AG08395 (cell line): Measurements from ENCODE around the gene C12orf57.
"Not testable (repeated sequence)": the region's sequence is repeated elsewhere in the genome, so short reads cannot be mapped to it uniquely, and the experiment has no call there.

ENCODE experiments used
- DNase-seq: peaks from one replicate; pipeline ENCODE4 v3.0.0; 2012; ENCODE audit warnings: mixed read lengths, low spot score

C12orf57 gene, protein sequence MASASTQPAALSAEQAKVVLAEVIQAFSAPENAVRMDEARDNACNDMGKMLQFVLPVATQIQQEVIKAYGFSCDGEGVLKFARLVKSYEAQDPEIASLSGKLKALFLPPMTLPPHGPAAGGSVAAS

DNA sequence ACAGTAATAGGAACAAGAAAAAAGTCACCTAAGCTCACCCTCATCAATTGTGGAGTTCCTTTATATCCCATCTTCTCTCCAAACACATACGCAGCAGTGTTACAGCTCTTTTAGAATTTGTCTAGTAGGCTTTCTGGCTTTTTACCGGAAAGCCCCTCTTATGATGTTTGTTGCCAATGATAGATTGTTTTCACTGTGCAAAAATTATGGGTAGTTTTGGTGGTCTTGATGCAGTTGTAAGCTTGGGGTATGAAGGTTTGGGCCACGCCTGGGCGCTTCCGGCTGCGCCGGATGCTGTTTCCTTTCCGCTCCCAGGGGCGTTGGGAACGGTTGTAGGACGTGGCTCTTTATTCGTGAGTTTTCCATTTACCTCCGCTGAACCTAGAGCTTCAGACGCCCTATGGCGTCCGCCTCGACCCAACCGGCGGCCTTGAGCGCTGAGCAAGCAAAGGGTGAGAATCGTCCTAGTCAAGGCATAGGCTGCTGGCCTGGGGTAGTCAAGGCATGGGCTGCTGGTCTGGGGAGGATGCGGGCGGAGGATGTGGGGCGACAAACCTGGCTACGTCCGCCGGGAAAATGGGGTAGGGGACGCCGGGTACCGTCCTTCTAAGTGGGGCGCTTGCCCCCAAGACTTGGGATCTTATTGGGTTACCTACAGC is at the start of gene C12orf57, which contains the start of gene RNU7-1:
TSS of gene C12orf57 (plus strand) at position 301 of the 659 bp plus-strand sequence. CDS start at position 401, 100 bp downstream.
TSS of gene RNU7-1 (plus strand) at position 95 of the 659 bp plus-strand sequence.
- peak; percentile 69 for DNase-seq

DNA sequence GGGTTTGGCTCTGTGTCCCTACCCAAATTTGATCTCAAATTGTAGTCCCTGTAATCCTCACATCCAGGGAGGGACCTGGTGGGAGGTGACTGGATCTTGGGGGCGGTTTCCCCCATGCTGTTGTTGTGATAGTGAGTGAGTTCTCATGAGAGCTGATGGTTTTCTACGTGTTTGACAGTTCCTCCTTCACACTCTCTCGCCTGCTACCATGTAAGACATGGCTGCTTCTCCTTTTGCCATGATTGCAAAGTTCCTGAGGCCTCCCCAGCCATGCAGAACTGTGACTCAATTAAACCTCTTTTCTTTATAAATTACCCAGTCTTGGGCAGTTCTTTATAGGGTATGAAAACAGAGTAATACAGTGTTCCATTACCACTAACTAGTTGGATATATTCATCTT is 49.5 kb upstream of the C12orf57 start:
- no peak for DNase-seq

DNA sequence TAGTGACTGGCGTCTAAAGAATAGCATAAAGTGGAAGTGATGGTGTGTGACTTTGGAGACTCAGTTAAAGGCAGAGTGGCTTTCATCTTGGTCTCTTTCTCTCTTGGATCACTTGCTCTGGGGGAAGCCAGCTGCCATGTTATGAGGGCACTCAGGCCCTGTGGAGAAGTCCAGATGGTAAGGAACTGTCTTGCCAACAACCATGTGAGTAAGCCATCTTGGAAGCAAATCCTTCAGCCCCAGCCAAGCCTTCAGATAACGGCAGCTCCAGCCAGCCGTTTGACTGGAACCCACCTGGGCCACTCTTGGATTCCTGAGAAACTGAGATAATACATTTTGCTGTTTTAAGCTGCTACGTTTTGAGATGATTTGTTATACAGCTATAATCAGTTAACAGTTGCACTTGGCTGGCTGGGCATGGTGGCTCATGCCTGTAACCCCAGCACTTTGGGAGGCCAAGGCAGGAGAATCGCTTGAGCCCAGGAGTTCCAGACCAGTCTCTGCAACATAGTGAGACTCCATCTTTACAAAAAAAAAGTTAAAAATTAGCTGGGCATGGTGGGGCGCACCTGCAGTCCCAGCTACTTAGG is 46.9 kb upstream of the C12orf57 start:
- DNase-seq = no peak

DNA sequence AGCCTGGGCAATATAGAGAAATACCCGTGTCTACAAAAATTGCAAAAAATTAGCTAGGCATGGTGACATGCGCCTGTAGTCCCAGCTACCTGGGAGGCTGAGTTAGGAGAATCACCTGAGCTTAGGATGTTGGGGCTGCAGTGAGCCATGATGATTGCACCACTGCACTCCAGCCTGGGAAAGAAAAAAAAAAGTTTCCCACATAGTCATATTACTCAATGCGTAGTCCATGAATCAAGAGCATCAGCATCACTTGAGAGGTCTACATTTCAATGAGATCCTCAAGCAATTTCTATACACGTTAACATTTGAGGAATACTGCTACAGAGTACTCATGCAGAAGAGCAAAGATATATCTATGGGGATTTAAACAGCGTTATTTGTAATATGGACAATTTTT is 44.4 kb upstream of the C12orf57 start:
- DNase-seq = no peak

DNA sequence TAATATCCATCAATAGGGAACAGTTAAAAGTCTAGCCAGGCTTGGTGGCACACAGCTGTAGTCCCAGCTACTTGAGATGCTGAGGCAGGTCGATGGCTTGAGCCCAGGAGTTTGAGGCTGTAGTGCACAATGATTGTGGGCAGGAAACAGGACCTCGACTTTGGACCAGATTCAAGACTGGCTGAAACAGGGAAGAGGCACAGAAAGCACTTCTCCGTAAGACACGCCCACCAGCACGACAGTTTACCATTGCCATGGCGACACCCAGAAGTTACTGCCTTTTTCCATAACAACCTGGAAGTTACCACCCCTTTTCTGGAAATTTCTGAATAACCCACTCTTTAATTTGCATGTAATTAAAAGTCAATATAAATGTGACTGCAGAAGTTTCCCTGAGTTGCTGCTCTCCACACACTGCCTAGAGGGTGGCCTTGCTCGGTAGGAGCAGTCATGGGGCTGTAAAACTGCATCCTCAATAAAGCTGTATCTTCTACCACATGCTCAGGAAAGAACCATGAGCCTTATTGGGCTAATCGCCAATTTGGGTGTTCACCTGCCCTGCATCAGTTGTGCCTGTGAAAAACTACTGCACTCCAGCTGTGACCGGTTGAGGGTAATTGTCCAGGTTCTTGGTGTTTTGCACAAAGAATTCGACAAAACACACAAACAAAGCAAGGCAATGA is 43.8 kb upstream of the C12orf57 start:
- DNase-seq = no peak

DNA sequence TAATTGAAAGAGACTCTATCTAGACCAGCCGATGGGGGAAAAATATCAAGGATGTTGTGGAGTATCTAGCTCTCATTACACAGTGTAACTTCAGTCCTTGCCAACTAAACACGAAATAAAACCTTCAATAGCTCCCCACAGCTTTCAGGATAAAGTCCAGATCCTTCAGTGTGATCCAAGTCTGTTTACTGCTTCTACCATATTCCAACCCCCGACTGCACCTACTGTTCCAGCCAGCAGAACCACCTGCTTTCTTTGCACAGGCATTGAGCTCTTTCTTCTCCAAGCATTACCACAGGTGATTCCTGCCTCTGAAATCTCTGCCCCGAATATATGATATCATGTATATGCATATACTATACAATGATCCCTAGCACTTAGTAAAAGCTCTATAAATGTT is 41.4 kb upstream of the C12orf57 start:
- no peak for DNase-seq

DNA sequence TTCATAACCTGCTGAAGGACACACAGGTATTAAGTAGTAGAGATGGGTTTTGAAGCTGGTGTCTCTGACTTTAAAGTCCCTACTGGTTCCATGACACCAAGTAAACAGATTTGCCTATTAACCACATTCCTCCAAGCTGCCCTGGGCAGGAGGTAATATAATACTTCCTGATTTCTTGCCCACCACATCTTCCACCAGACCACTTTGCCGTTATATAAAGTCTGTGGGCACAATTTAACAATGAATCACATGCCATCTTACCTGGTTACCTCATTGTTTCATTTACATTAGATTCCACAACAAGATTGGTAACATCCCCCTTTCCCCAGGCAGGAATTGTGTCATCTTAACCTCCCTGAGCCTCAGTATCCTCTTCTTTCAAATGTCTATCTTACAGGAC is 40.1 kb upstream of the C12orf57 start:
- no peak for DNase-seq

DNA sequence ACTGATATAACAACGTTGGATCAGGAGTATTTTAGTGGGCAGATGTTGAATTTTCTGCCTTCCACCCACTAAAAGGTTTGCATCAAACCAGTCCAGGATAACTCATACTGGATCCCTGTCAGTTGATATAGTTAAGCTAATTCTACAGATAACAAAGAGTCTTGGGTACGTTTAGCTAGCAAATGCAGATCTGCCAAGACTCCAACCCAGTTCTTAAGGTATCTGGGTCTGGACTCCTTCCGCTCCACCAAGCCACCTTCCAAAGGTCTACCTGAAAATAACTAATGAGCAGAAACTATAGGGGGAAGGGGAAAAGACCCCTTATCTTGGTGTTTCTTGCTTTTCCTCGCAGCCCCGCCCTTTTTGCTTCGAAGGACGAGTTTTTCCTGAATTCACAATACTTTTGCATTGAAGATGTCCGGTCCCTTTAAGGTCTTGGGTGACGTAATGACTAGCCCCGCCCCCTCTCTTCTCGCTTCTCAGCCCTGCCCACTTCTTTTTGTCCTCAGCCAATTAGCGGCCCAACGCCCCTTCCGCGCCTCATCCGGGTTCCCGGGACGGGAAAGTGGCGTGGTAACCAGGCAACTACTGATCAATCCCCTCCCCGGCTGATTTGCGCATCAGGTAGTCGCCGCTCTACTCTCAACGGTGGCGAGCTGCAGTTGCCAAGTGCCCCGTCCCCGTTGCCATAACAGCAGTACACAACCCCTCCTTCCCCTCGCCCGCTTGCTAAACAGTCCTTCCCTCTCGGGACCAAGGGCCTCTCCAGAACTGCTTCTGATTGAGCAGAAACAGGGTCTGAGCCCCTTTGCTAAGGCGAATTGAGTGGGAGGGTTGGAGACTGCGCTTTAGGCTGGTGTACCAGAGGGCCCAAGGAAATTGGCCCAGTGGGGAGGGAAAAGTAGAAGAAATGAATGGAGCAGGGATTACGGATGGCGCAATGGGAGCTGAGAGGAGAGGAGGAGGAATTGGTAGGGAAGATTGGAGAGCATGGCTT is 39.2 kb upstream of the C12orf57 start, which contains the start of gene LRRC23:
TSS of gene LRRC23 (plus strand) at position 543 of the 997 bp plus-strand sequence. CDS start 812 bp downstream, outside the sequence.
- peak; percentile 96 for DNase-seq

DNA sequence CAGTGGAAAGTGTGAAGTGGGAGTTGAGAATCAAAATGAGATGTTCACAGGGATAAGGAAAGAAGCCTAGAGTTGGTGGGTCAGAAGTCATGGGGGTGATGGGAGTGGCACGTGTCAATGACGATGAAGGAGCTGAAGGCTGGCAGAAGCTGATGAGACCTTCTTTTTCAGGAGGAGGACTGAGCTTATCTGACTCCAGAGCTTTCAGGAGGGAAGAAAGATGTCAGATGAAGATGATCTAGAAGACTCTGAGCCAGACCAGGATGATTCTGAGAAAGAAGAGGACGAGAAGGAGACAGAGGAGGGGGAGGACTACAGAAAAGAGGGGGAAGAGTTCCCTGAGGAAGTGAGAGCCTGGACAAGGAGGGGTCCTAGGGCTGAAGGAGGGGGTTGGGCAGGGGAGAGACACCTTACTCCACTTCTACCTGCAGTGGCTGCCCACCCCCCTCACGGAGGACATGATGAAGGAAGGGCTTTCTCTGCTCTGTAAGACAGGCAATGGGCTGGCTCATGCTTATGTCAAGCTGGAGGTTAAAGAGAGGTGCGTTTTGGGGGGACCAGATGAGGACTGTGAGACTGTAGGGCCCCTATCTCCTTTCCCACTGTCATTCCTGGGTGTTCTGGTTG is 38.3 kb upstream of the C12orf57 start:
- no peak for DNase-seq

DNA sequence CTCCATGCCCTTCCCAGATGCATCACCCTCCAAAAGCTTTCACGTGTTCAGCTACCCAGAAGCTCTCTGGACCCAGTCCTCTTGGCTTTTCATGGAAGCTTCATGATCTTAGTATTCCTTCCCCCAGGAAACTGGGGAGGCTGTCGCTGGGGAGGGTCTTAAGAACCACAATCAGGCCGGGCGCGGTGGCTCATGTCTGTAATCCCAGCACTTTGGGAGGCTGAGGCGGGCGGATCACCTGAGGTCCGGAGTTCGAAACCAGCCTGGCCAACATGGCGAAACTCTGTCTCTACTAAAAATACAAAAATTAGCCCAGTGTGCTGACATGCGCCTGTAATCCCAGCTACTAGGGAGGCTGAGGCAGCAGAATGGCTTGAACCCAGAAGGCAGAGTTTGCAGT is 35.7 kb upstream of the C12orf57 start:
- DNase-seq = not testable (repeated sequence)

DNA sequence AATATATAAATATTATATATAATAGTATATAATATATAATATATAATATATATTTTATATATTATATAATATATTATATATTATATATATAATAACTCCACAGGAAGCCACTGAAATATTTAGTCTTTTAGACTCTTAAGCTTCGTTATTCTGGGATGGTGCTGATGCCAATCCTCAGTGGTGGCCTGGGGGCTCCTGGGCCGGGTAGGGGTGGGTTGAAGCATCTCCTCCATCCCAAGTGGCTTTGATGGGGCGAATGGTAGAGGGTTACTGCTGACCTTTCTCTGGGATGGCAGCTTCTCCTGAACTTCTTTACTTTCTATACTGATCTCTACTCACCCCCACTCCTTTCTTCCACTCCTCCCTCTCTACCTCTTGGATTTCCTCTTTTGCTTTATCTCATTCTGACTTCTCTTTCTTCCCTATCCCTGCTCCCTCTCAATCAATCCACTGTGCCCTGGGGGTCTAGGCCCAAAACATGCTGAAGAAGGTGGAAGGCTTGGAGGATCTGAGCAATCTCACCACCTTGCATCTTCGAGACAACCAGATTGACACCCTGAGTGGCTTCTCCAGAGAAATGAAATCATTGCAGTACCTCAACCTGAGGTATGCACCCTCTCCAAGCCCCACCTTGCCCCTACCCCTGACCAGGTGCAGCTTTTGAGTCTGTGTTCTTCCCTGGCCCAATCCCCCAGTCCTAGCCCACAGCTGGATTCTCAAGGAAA is 34.2 kb upstream of the C12orf57 start:
- no peak for DNase-seq

DNA sequence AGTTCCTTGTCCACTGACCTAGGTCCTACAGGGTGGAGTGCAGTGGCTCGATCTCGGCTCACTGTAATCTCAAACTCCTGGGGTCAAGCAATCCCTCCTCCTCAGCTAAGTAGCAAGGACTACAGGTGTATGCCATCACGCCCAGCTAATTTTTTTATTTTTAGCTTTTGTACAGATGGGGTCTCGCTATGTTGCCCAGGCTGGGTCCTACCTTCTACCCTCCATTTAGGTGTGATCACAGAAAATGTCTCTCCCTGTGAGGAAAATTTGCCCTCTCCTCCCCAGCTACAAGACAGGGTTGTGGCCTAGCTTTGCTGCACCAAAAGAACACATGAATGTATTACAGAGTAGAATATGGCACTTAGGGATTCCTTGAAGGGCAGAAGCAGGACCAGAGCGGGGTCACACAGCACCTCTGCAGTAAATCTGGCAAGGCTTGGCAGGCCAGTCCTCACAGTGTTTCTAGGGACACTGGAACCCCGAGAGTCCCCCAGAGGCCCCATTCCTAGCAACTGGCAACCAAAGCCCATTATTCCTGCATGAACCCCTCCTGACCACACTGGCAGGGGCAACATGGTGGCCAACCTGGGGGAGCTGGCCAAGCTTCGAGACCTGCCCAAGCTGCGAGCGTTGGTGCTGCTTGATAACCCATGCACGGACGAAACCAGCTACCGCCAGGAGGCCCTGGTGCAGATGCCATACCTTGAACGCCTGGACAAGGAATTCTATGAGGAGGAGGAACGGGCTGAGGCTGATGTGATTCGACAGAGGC is 31.5 kb upstream of the C12orf57 start:
- DNase-seq = no peak

DNA sequence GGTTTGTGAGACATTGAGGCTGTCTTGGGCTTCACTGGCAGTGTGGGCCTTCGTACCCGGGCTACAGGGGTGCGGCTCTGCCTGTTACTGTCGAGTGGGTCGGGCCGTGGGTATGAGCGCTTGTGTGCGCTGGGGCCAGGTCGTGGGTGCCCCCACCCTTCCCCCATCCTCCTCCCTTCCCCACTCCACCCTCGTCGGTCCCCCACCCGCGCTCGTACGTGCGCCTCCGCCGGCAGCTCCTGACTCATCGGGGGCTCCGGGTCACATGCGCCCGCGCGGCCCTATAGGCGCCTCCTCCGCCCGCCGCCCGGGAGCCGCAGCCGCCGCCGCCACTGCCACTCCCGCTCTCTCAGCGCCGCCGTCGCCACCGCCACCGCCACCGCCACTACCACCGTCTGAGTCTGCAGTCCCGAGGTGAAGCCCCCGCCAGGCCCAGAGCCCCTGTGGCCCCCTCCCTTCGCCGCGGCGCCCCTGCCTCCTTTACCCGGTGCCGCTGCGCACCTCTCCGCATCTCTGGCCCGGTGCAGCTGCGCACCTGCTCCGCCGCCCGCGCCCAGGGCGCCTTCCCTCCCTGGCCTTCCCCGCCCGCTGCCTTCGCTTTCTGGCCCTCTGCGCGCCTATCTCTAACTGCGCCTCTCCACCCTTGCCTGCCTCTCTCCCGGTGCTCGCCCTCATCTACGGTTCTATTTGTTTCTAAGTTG is 29.4 kb upstream of the C12orf57 start, which contains the start of gene ENO2:
TSS of gene ENO2 (plus strand) at position 335 of the 701 bp plus-strand sequence. CDS start 1,253 bp downstream, outside the sequence.
- peak; percentile 87 for DNase-seq

DNA sequence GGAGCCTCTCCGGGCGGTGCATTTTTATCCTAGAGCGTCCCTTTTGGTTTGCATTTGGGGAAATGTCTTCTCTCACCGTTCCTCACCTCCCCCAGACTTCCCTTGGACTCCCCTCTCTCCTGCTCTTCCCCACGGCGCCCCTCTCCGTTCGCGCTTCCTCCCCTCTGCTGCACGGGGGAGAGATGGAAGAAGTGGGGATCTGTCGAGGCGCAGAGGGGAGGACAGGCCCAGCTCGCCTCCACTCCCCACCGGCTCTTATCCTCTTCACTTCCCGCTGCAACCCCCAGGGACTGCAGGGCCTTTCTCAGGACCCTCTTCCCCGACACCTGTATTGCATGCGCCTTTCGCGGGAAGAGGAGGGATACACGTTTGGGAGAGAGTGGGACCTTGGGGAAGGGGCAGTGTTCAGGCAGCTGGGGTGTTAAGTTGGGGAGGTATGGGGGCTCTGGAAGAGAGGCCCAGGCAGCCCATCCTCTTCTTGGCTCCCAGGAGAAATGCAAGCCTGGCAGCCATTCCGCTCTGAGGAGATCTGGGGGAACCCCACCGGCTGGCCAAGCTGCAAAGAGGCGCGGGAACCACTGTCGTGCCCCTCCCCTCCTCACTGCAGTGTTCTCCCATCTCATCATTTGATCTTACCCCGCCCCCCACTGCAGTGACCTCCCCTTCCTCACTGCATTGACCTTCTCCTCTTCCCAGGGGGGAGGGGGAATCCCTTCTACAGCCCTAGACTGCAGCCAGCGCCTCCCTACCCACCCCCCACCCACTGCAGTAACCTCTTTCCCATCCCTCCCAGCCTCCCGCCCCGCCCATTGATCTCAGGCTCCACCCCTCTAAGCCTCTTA is 28.7 kb upstream of the C12orf57 start:
- no peak for DNase-seq

DNA sequence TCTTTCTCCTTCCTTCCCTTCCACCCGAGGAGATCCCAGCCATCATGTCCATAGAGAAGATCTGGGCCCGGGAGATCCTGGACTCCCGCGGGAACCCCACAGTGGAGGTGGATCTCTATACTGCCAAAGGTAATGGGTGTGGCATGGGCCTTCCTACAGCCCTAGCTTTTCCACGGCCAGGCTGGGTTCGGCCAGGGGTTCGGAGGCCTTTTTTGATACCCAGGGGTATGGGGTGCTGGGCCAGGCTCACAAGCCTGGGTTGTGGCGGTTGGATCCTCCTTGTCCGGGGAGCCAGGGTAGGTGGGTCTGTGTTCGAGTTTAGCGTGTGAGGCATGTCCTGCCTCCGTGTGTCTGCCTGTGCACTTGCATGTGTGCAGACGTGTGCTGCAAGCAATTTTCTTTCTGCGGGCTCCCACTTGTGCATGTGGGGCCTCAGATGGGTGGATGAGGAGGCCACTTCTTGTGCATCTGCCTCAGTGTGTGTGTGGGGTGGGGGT is 28.0 kb upstream of the C12orf57 start:
- no peak for DNase-seq

DNA sequence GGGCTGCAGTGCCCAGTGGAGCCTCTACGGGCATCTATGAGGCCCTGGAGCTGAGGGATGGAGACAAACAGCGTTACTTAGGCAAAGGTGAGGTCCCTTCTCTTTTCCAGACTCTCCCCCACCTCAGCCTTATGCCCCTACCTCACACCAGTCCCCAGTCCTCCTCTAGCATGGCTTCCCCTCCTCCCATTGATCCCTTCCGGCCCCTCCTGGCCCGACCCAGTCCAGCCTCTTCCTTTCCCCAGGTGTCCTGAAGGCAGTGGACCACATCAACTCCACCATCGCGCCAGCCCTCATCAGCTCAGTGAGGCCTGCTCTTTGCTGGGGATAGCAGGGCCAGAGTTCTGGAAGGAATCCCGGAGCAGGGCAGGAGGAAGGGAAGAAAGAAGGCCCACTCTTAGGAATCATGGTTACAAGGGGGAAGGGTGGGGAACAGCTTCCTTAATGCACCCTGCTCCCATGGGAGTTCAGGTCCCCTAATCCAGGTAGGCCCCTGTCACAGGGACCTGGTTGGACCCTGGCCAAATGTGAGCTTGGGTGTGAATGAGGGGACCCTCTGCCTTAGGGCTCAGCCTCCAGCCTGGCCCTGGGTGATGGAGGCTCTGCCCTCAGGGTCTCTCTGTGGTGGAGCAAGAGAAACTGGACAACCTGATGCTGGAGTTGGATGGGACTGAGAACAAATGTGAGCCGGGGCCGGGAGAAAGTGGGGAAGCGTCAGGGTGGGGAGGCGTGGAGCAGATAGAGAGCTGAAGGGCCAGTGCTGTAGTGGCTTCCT is 27.2 kb upstream of the C12orf57 start:
- no peak for DNase-seq
